IMR-90 (cell line): ENCODE data around the gene CLIC5.

ENCODE experiments used
- BHLHE40 ChIP-seq: fragments of 150-350 bp; IDR thresholded peaks from 2 replicates; pipeline ENCODE4 v1.6.1; 2016; ENCODE audit warnings: mild to moderate bottlenecking, low read depth, low read length
- CEBPB ChIP-seq: IDR thresholded peaks from 2 replicates; pipeline ENCODE4 v1.6.1; 2012; ENCODE audit warnings: low read depth, low read length, improper control_type of control experiment
- FOS ChIP-seq: fragments of 150-350 bp; IDR thresholded peaks from 2 replicates; pipeline ENCODE4 v1.6.1; 2016; ENCODE audit warnings: low read depth, low read length
- MAFK ChIP-seq: IDR thresholded peaks from 2 replicates; pipeline ENCODE4 v1.6.1; 2012; ENCODE audit warnings: low read depth, low read length, improper control_type of control experiment
- MAZ ChIP-seq: IDR thresholded peaks from 2 replicates; pipeline ENCODE4 v1.6.1; 2012; ENCODE audit warnings: low read depth, mild to moderate bottlenecking, low read length, improper control_type of control experiment, moderate library complexity, borderline replicate concordance
- MXI1 ChIP-seq: IDR thresholded peaks from 2 replicates; pipeline ENCODE4 v1.6.1; 2012; ENCODE audit warnings: low read depth, mild to moderate bottlenecking, low read length, moderate library complexity, borderline replicate concordance
- POLR2A ChIP-seq: IDR thresholded peaks from 2 replicates; pipeline ENCODE4 v1.6.1; 2012; ENCODE audit warnings: mild to moderate bottlenecking, low read depth, low read length
- RAD21 ChIP-seq: IDR thresholded peaks from 2 replicates; pipeline ENCODE4 v1.6.1; 2012; ENCODE audit warnings: low read length, improper control_type of control experiment
- TF ChIP-seq, protein P1 (sequence below): conservative IDR thresholded peaks from 2 replicates; pipeline ENCODE4 v1.5.1; 2012; ENCODE audit warnings: mild to moderate bottlenecking, low read depth, low read length, improper control_type of control experiment
- TF ChIP-seq, protein P2 (sequence below): fragments of 150-350 bp; IDR thresholded peaks from 2 replicates; pipeline ENCODE4 v1.6.1; 2017; ENCODE audit warnings: mild to moderate bottlenecking, antibody characterized with exemption, low read length, low read depth

DNA sequence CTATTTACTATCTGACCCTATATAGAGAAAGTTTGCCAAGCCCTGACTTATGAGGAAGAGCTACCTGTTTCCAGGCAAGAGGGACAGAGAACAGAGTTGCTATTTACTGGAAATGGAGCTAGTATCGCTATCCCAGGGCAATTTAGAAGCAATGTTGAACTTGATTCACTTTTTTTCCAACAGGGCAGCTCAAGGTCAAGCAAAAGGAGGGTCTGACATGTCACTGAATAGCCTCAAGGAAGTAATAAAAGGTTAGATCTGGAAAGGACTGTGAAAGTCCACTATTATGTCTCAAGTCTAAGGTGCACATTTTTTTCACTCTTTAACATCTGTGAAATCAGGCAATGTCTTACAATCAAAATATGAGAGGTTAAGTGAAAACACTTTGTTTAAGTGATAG, 84.4 kb downstream of the CLIC5 start:
- TF ChIP-seq, protein P1, sequence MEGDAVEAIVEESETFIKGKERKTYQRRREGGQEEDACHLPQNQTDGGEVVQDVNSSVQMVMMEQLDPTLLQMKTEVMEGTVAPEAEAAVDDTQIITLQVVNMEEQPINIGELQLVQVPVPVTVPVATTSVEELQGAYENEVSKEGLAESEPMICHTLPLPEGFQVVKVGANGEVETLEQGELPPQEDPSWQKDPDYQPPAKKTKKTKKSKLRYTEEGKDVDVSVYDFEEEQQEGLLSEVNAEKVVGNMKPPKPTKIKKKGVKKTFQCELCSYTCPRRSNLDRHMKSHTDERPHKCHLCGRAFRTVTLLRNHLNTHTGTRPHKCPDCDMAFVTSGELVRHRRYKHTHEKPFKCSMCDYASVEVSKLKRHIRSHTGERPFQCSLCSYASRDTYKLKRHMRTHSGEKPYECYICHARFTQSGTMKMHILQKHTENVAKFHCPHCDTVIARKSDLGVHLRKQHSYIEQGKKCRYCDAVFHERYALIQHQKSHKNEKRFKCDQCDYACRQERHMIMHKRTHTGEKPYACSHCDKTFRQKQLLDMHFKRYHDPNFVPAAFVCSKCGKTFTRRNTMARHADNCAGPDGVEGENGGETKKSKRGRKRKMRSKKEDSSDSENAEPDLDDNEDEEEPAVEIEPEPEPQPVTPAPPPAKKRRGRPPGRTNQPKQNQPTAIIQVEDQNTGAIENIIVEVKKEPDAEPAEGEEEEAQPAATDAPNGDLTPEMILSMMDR, result no peak
- TF ChIP-seq MXI1 (no peak), POLR2A (no peak), FOS (no peak), CEBPB (no peak), BHLHE40 (no peak), RAD21 (no peak), MAFK (no peak), MAZ (no peak)
- TF ChIP-seq, protein P2, sequence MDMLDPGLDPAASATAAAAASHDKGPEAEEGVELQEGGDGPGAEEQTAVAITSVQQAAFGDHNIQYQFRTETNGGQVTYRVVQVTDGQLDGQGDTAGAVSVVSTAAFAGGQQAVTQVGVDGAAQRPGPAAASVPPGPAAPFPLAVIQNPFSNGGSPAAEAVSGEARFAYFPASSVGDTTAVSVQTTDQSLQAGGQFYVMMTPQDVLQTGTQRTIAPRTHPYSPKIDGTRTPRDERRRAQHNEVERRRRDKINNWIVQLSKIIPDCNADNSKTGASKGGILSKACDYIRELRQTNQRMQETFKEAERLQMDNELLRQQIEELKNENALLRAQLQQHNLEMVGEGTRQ, result no peak
